ENCODE results near the gene TFCP2L1.

GRCh38 chr2:121238828-121239227 lies 46.2 kb downstream of the TFCP2L1 start:
- TF ChIP-seq CTCF (IDR thresholded peaks at IDR 0.05; ENCODE audit: extremely low read depth in 1 of 2, insufficient read depth in 1 of 2, low read depth in 1 of 2, low read length in 2 of 2) (no peak), POLR2A (IDR thresholded peaks at IDR 0.05; ENCODE audit: low read depth, low read length) (no peak), EZH2 (IDR thresholded peaks at IDR 0.05; ENCODE audit: borderline replicate concordance, low read depth, low read length, severe bottlenecking) (no peak), MAX (IDR thresholded peaks at IDR 0.05; ENCODE audit: insufficient read depth, insufficient read length) (no peak), POLR2AphosphoS5 (IDR thresholded peaks at IDR 0.05; ENCODE audit: insufficient read depth, low read depth, low read length) (no peak), GATA2 (IDR thresholded peaks at IDR 0.05; ENCODE audit: insufficient read depth, insufficient read length, low read depth, low read length) (no peak), FOS (IDR thresholded peaks at IDR 0.05; ENCODE audit: borderline replicate concordance, insufficient read depth, low read length) (no peak)

Data from endothelial cell of umbilical vein (primary cell).